Loucy (cell line): ENCODE data around the gene SERINC3.
"Not testable (repeated sequence)": the region's sequence is repeated elsewhere in the genome, so short reads cannot be mapped to it uniquely, and the experiment has no call there.

ENCODE experiments used
- H2AFZ ChIP-seq: fragments of 200-600 bp; sonication (generic); 2 replicates; pipeline ENCODE4 v1.6.0; 2016; ENCODE audit warnings: antibody characterized with exemption, mild to moderate bottlenecking, low read length, moderate library complexity
- H3F3A ChIP-seq: fragments of 200-600 bp; 2 replicates; pipeline ENCODE4 v1.6.0; 2016; ENCODE audit warnings: antibody characterized with exemption, low read depth, mild to moderate bottlenecking
- H3K27me3 ChIP-seq: fragments of 200-600 bp; sonication (generic); 2 replicates; pipeline ENCODE4 v1.6.1; 2014; ENCODE audit warnings: low read length, mild to moderate bottlenecking; ENCODE audit not compliant: insufficient read depth, poor library complexity, severe bottlenecking
- H3K36me3 ChIP-seq: fragments of 200-600 bp; sonication (generic); 2 replicates; pipeline ENCODE4 v1.6.1; 2016; ENCODE audit warnings: low read length; ENCODE audit not compliant: insufficient read depth
- H3K4me1 ChIP-seq: fragments of 200-600 bp; sonication (generic); 2 replicates; pipeline ENCODE4 v1.5.1; 2014; ENCODE audit warnings: low read length, mild to moderate bottlenecking; ENCODE audit not compliant: insufficient read depth, poor library complexity, severe bottlenecking
- H3K4me2 ChIP-seq: fragments of 200-600 bp; sonication (generic); 2 replicates; pipeline ENCODE4 v1.6.0; 2014; ENCODE audit warnings: antibody characterized with exemption, low read length, low read depth, mild to moderate bottlenecking; ENCODE audit not compliant: poor library complexity, severe bottlenecking
- H3K4me3 ChIP-seq: fragments of 200-600 bp; sonication (generic); 2 replicates; pipeline ENCODE4 v1.5.1; 2014; ENCODE audit warnings: low read length, mild to moderate bottlenecking, mixed read lengths; ENCODE audit not compliant: poor library complexity, severe bottlenecking
- H3K79me2 ChIP-seq: fragments of 200-600 bp; sonication (generic); 2 replicates; pipeline ENCODE4 v1.6.1; 2014; ENCODE audit warnings: low read length; ENCODE audit not compliant: insufficient read depth
- H3K9ac ChIP-seq: fragments of 200-600 bp; sonication (generic); 2 replicates; pipeline ENCODE4 v1.6.0; 2014; ENCODE audit warnings: mild to moderate bottlenecking, low read depth, low read length, moderate library complexity; ENCODE audit not compliant: poor library complexity, severe bottlenecking
- H3K9me2 ChIP-seq: fragments of 200-600 bp; sonication (generic); replicated peaks from 2 replicates; pipeline ENCODE4 v1.6.1; 2016; ENCODE audit warnings: low read depth, low read length, mixed read lengths
- H3K9me3 ChIP-seq: fragments of 200-600 bp; sonication (generic); 2 replicates; pipeline ENCODE4 v1.6.1; 2014; ENCODE audit warnings: mild to moderate bottlenecking, antibody characterized with exemption, low read length, low read depth; ENCODE audit not compliant: insufficient read depth
- H4K20me1 ChIP-seq: fragments of 200-600 bp; sonication (generic); 2 replicates; pipeline ENCODE4 v1.6.0; 2014; ENCODE audit warnings: antibody characterized with exemption, low read length, mild to moderate bottlenecking; ENCODE audit not compliant: insufficient read depth, poor library complexity, severe bottlenecking
- CTCF ChIP-seq: fragments of 200-600 bp; sonication (generic); conservative IDR thresholded peaks from 2 replicates; pipeline ENCODE4 v1.5.1; 2014; ENCODE audit warnings: mild to moderate bottlenecking, antibody characterized with exemption, low read length
- EZH2phosphoT487 ChIP-seq: fragments of 200-600 bp; IDR thresholded peaks from 2 replicates; pipeline ENCODE4 v1.6.1; 2018; ENCODE audit warnings: antibody characterized with exemption, mild to moderate bottlenecking, moderate library complexity, borderline replicate concordance

The SERINC3 gene

GRCh38 chr20:44475694-44476560 lies 45.9 kb downstream of the SERINC3 start, which contains the start of gene TTPAL:
TSS of gene TTPAL (plus strand) at chr20:44475874. CDS start at chr20:44480000, 4,126 bp downstream.
- peak within 1 kb of the TSS; percentile 89 for H2AFZ ChIP-seq
- peaks cover 6% of the 10 kb centered on the region for H4K20me1 ChIP-seq
- H3K9me2 ChIP-seq: no peaks in the 10 kb centered on the region
- H3K4me1 ChIP-seq: peaks cover 16% of the 10 kb centered on the region
- H3K9me3 ChIP-seq: no peaks in the 10 kb centered on the region
- TF ChIP-seq EZH2phosphoT487 (no peak), CTCF (peak; percentile 30; the same call in 1 of the 2 replicates)
- peak within 1 kb of the TSS; percentile 85 for H3K9ac ChIP-seq
- H3K4me3 ChIP-seq: peak within 1 kb of the TSS; percentile 93
- H3K36me3 ChIP-seq: no peaks in the 10 kb centered on the region
- no peaks in the 10 kb centered on the region for H3K27me3 ChIP-seq
- no peaks in the 10 kb centered on the region for H3F3A ChIP-seq
- H3K79me2 ChIP-seq: peaks cover 17% of the 10 kb centered on the region
- peak within 1 kb of the TSS; percentile 88 for H3K4me2 ChIP-seq

DNA sequence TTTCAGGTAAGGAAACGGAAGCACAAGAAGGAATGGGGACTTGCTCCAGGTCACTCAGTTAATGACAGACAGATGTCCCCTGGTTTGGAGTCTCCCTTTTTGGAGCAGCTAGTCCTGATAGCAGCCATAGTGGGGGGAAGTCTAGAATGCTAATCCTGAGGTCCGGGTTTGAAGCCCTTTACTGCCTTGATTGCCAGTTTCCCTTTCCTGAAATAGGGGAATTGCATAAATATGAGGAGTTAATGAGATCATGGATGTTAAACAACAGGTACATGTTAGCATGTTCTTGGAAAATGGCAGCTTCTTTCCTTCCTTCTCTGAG lies 46.5 kb downstream of the SERINC3 start:
- Histone ChIP-seq H3K27me3 (no peaks in the 10 kb centered on the region), H3K36me3 (no peaks in the 10 kb centered on the region), H3K9me3 (no peaks in the 10 kb centered on the region), H3K4me3 (peak overlapping the region; percentile 93), H3K9ac (peak overlapping the region; percentile 85), H3K4me1 (peaks cover 16% of the 10 kb centered on the region), H2AFZ (peak overlapping the region; percentile 89), H4K20me1 (peaks cover 6% of the 10 kb centered on the region), H3F3A (no peaks in the 10 kb centered on the region), H3K79me2 (peaks cover 17% of the 10 kb centered on the region), H3K4me2 (peak overlapping the region; percentile 88), H3K9me2 (no peaks in the 10 kb centered on the region)
- no peak for TF ChIP-seq CTCF
- TF ChIP-seq EZH2phosphoT487: no peak

DNA sequence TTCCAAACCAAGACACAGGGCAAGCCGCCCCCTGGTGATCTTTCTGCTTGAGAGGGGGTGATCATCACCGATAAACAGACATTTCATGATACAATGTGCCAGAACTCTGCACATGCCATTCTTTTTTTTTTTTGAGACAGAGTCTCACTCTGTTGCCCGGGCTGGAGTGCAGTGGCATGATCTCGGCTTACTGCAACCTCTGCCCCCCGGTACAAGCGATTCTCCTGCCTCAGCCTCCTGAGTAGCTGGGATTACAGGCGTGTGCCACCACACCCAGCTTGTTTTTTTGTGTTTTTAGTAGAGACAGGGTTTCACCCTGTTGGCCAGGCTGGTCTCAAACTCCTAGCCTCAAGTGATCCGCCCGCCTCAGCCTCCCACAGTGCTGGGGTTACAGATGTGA lies 49.6 kb downstream of the SERINC3 start:
- H3K4me3 ChIP-seq, H3K36me3 ChIP-seq, H3K9me3 ChIP-seq, H3K9ac ChIP-seq, H3K9me2 ChIP-seq, H3K27me3 ChIP-seq, H3F3A ChIP-seq, H4K20me1 ChIP-seq, H2AFZ ChIP-seq, H3K4me2 ChIP-seq: not testable (repeated sequence)
- Histone ChIP-seq H3K79me2 (peaks cover 16% of the 10 kb centered on the region), H3K4me1 (peaks cover 16% of the 10 kb centered on the region)

- H3K4me2 ChIP-seq: no peak overlapping the region
Measured at GRCh38 chr20:44471481-44471882, 50.4 kb downstream of the SERINC3 start.

More at GRCh38 chr20:44471481-44471882, 50.4 kb downstream of the SERINC3 start:
- peaks cover 5% of the 10 kb centered on the region for H4K20me1 ChIP-seq
- H3K9ac ChIP-seq: no peak overlapping the region
- peaks cover 8% of the 10 kb centered on the region for H3K79me2 ChIP-seq
- no peaks in the 10 kb centered on the region for H3K9me2 ChIP-seq
- H3K9me3 ChIP-seq: no peaks in the 10 kb centered on the region
- peaks cover 10% of the 10 kb centered on the region for H3K4me1 ChIP-seq
- TF ChIP-seq EZH2phosphoT487: no peak
- TF ChIP-seq CTCF: no peak
- H3K36me3 ChIP-seq: no peaks in the 10 kb centered on the region
- no peak overlapping the region for H3K4me3 ChIP-seq
- no peak overlapping the region for H2AFZ ChIP-seq
- no peaks in the 10 kb centered on the region for H3F3A ChIP-seq
- H3K27me3 ChIP-seq: no peaks in the 10 kb centered on the region
